Measurements from ENCODE around the gene KLF9.

The KLF9 gene

GRCh38 chr9:70352356-70352755, 62.1 kb downstream of the KLF9 start:
- DNase-seq: no peak

GRCh38 chr9:70347046-70347445, 67.4 kb downstream of the KLF9 start:
- no peak for DNase-seq

GRCh38 chr9:70340572-70340971, 73.9 kb downstream of the KLF9 start:
- DNase-seq: no peak
